NCI-H2196 (cell line): Measurements from ENCODE around the gene FOXC2.
A peak's percentile ranks its signal among the peaks of the same experiment; 100 is the strongest.

Source experiments
- DNase-seq: peaks from one replicate; lab custom pipeline; 2025; ENCODE audit not compliant: unreplicated experiment; lab: John Stamatoyannopoulos, UW

The FOXC2 gene

GRCh38 chr16:86555704-86556075, 10.9 kb upstream of the FOXC2 start:
- DNase-seq = no peak

GRCh38 chr16:86556576-86556975, 10.1 kb upstream of the FOXC2 start:
- no peak for DNase-seq

- no peak for DNase-seq
These were observed 9.0 kb upstream of the FOXC2 start for GRCh38 chr16:86557587-86557986.

- DNase-seq = no peak
These were observed 8.1 kb upstream of the FOXC2 start for GRCh38 chr16:86558355-86559193.

- DNase-seq = no peak
These were observed 6.8 kb upstream of the FOXC2 start for GRCh38 chr16:86559802-86560305.

GRCh38 chr16:86562356-86562755, 4.3 kb upstream of the FOXC2 start:
- no peak for DNase-seq

GRCh38 chr16:86563469-86564345, 2.9 kb upstream of the FOXC2 start:
- peak; percentile 77 for DNase-seq

- no peak for DNase-seq
These were observed 1.4 kb upstream of the FOXC2 start for GRCh38 chr16:86565181-86565631.

- DNase-seq = no peak
These were observed 751 bp upstream of the FOXC2 start for GRCh38 chr16:86565644-86566511.

- no peak for DNase-seq
These were observed 504 bp downstream of the FOXC2 start for GRCh38 chr16:86566966-86567700.

GRCh38 chr16:86567701-86568581, 1.3 kb downstream of the FOXC2 start:
- DNase-seq = no peak

- DNase-seq = no peak
These were observed 2.3 kb downstream of the FOXC2 start for GRCh38 chr16:86568677-86569623.

GRCh38 chr16:86569701-86570447, 3.2 kb downstream of the FOXC2 start:
- DNase-seq = no peak

- DNase-seq = no peak
These were observed 4.2 kb downstream of the FOXC2 start for GRCh38 chr16:86570558-86571529.

- DNase-seq = no peak
These were observed 4.9 kb downstream of the FOXC2 start for GRCh38 chr16:86571530-86571915.

- DNase-seq = no peak
These were observed 5.5 kb downstream of the FOXC2 start for GRCh38 chr16:86572041-86572521.
